Measurements from ENCODE around the gene TBC1D10B.
A peak's percentile ranks its signal among the peaks of the same experiment; 100 is the strongest.

TBC1D10B gene

DNA sequence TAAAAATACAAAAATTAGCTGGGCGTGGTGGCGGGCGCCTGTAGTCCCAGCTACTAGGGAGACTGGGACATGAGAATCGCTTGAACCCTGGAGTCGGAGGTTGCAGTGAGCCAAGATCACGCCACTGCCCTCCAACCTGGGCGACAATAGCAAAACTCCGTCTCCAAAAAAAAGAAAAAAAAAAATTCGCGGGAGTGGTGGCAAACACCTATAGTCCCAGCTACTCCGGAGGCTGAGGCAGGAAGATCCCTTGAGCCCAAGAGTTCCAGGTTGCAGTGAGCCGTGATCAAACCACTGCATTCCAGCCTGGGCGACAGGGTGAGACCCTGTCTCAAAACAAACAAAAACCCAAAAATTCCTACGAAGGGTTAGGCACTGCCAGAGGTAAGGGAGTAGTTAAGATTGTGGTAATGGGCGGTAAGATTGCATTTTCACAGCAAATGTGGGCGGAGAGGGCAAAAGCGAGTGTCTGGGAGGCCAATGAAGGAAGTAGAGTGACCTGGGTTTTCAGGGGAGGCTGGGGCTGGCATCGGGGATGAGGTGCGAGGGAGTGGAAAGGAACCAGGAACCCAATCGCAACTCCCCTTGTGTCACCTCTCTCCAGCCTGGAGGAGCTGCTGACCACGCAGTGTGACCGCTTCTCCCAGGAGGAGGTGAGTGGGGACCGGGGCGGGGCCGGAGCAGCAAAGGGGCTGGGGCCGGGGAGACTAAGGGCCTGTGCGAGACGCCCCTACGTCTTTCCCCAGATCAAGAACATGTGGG, 6.9 kb upstream of the TBC1D10B start:
- DNase-seq, result peak in 3 of 58 donors; percentile 68 to 86 (median 85)

DNA sequence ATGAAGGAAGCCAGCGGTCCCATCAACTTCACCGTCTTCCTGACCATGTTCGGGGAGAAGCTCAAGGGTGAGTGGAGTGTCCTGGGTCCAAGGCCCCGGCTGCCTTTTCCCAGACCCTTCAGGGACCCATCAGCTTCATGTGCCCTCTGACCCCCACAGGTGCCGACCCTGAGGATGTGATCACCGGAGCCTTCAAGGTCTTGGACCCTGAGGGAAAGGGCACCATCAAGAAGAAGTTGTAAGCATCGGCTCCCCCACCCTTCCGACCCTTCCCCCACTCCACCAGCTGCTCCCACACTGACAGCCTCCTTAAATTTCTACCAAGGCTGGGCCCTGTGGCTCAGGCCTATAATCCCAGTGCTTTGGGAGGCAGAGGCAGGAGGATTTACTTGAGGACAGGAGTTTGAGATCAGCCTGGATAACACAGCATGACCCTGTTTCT, 6.2 kb upstream of the TBC1D10B start:
- no peak for DNase-seq

DNA sequence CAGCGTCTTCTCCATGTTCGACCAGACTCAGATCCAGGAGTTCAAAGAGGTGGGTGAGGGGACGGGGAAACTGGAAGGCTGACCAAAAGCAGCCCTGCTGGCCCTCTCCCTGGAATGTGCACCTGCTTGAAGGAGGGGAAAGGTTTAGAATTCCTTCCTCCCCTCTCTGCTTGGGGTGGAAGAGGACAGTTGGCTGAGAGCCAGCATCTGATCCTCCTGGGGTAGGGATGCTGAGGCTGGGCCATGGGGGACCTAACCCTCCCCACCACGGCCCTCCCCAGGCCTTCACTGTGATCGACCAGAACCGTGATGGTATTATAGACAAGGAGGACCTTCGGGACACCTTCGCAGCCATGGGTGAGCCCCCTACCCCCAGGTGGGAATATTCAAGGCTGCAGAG, 5.6 kb upstream of the TBC1D10B start:
- no peak for DNase-seq

DNA sequence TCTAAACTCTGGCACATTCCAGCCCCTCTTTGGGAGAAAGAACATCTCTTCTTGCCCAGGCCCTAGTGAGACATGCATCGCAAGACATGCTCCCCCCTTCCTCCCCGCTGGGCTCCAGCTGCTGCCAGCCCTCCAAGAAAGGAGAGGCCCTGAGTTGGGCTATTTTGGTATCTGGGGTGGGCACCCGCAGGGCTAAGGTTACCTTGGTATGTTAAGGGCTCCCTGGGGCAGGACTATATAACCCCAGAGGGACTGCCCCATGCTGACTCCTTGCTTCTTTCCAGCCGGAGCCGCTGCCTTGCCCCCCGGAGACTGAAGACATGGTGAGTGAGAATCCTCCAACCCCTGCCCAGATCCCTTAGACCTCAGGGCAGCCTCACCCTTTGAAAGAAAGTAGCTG, 4.2 kb upstream of the TBC1D10B start, which contains the start of gene MYL11:
Gene MYL11 (plus strand): TSS at position 265 of the 400 bp plus-strand sequence. CDS start 56 bp downstream, at position 321.
- DNase-seq, result no peak

DNA sequence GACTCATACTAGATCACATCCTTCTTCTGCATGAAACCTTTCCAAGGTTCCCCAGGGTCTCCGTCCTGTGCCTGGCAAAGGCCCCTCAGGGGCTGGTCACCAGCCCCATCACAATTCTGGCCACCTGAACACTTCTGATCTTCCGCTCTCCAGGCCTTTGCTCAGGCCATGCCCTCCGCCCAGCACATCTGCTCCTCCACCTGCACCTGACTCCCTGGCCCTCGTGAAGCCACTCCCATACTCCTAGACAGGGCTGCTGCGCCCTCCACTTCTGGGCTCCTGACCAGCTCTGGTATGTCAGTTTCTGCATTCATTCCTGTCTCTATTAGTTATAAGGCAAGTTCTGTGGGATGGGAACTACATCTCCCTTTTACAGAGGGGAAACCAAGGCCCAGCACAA, 2.4 kb upstream of the TBC1D10B start:
- DNase-seq, result no peak

DNA sequence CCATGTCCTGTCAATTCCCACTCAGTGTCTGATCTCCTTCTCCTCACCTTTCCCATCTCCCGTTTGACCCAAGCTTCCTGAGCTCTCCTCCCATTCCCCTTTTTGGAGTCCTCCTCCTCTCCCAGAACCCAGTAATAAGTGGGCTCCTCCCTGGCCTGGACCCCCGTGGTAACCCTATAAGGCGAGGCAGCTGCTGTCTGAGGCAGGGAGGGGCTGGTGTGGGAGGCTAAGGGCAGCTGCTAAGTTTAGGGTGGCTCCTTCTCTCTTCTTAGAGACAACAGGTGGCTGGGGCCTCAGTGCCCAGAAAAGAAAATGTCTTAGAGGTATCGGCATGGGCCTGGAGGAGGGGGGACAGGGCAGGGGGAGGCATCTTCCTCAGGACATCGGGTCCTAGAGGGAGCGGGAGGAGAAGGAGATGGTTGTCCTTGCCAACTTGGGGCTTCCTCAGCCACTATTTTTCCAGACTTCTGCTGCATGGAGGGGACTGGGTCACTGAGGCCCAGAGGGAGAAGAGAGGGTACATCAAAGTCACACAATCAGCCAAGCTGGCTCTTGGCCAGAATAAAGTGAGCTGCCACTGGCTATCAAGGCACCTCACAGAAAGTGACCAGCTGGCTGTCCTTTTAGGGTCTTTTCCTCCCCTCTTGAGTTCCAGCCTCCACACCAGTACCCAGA, 1.9 kb upstream of the TBC1D10B start:
- DNase-seq, result peak in 1 of 58 donors; percentile 22

DNA sequence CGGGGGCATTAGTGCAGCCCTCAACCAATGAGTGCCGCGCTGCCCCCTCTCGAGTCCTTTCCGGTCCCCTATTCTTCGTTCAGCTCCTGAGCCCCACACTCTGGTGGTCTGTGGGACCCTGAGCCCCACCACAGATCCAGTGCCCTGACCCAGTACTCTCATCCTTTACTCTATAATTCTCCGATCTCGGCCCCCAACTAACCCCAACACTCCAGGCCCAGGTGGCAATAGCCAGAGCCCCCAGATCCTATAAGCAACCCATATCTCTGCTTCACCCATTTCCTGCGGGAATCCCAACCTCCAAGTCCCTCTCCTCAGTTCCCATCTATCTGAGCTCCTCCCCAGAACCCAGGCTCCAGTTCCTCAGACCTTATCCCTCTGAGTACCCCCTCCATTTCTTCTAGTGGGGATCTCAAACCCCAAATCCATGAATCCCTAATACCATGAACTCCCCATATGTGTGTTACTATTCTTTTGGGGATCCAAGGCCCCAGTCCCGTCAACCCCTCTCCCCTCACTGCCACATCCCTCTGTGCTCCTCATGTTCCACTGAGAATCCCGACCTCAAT, 1.0 kb upstream of the TBC1D10B start:
- no peak for DNase-seq

DNA sequence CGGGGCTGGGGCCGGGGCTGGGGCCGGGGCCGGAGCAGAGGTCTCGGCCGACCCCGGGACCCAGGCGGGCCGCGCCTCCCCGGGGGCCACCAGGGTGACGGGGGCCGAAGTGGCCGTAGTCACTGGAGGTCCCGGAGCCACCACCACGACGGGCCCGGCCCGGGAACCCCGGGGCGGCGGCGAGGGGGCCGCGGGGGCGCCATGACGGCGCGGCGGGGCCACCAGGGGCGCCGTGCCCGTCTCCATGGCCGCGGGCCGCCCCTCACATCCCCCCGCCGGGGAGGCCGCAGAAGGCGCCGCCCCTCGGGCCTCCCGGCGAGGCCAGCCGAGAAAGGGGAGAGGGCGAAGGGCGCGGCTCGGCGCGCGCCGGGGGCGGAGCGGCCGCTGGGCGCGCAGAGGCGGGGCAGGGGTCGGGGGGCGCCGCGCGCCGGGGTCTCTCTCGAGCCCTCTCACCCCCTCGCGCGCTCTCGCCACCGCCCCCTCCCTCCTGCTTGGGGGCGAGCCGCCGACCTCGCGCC, 297 bp downstream of the TBC1D10B start:
- DNase-seq, result peak in 1 of 58 donors; percentile 52

DNA sequence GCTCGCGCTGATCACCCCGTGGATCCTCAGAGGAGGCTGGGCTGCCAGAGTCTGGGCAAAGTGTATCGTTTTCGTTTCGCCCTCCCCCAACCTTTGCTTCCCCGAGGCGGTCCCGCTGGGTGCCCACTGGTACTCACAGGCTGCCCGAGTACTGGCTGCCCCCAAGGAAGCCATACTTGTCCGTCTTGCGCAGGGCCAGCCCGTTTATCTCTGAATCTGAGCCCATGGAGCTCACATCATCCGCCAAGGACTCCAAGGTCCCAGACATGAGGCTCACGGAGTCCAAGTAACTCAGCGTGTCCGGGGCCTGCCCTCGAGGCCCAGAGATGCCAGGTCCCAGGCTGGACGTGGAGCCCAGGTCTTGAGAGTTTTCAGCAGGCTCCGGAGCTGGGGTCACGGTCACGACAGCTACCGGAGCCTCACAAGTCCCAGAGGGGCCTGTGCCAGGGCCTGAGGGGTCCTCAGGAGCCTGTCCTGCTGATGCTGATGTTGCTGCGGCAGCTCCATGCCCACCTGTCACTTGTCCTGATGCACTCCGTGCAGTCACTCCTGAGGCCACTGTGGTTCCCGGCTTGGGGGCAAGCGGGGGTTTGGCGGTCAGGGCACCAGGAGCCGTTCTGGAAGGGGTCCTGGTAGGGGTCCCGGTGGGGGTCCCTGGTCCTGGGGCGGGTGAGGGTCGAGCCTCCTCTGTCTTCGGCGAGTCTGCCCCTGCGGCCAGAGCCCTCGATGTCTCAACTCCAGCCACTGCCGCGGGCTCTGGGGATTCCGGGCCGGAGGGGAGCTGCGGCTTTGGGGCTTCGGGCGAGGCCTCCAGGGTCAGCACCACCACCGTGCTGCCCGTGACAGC, 980 bp downstream of the TBC1D10B start:
- peak in 3 of 58 donors; percentile 29 to 51 (median 35) for DNase-seq

DNA sequence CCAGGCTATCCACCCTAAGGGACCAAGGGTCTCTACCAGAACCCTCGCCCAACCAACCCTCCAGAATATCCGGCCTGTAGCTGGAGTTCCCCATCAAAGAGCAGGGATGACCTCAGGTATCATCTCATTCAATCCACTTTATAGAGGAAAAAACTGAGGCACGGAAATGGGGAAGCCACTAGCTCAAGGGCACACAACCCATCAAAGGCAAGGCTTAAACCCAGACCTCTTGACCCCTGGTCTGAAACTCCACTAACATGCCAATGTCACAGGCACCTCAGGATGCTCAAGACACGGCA, 1.6 kb downstream of the TBC1D10B start:
- no peak for DNase-seq

DNA sequence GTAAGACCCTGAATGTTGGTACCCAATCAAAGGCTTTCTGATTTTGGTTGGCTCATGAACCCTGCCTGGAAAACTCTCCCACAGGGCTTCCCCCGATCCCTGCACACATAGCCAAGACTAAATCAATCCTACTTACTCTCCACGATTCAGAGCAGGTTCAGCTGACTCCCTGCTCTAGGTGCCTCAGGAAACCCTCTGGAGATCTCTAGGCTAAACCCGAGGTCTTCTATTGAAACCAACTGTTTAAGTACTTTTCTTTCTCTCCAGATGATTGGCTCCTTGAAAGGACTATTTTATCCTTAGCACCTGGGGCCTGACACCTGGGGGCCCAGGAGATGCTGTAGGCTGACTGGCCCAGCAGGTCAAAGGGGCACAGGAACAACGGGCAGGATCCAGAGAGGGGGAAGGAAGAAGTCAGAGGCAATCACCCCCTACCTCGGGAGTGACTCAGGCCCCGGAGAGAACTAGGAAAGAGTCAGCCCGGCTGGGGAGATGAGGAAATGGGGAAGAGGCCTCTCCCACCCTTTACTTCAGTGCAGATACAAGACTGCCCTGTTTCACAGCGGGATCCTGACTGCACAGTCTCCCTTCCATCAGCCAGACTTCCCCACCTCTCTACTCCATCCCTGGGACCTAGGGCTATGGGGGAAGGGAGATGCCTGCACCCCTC, 2.0 kb downstream of the TBC1D10B start:
- DNase-seq, result no peak

DNA sequence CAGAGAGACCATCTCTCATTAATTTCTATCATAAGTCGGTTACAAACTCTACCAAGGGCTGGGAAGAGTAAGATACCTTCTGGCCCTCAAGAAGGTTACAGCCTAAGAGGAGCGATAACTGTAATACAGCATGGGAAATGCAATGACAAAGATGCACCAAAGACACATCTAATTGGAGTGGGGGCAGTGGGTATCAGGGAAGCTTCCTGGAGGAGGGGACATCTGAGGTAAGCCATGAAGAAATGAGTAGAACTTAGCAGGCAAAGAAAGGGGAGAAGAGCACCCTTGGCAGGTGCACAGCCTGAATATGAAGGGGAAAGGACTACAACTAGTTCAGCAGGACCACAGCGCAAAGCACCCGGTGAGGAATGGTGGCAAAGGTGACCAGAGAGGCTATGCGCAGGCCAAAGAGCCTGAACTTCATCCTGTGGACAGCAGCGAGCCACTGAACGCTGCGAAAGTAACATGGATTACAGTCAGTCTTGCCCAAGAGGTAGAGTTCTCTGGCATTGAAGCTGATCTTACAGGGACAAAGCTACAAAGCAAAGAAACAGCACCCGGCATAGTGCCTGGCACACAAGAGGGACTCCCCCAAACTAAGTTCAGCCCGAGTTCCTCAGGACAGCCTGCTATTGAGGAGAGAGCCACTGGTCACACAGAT, 2.8 kb downstream of the TBC1D10B start:
- DNase-seq, result no peak

DNA sequence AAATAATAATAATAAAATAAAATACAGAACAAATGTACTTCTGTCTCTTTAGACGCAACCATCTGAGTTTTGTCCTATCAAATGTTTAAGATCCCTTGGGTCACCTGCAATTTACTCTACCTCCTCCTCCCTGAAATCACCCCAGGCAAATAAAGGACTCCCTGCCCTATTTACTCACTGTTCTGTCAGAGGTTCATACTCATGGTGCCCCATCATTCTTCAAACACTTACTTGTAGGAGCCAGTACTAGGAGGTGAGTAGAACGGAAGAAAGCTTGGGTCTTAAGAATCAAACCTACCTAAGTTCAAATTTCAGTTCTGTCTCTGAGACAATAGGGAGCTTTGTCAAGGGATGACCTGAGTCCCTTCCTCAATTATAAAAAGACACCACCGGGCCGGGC, 3.8 kb downstream of the TBC1D10B start:
- no peak for DNase-seq

DNA sequence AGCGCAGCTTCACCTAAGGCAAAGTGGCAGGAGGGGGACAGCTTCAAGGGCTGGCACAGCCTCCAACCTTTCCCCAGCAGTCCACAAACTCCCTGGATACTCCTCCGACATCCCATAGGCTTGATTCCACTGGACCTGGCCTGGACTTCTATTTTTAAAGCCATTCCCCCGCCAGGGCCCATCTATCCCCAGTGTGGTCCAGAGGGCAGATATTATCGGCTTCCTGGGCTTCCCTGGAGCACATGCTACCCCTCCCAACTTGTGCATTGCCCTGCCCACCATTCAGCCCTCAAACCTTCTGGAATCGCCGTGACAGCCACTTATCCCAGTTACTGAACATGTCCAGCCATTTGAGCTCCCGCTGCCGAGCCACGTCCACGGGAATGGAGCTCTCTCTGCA, 5.1 kb downstream of the TBC1D10B start:
- DNase-seq, result no peak

DNA sequence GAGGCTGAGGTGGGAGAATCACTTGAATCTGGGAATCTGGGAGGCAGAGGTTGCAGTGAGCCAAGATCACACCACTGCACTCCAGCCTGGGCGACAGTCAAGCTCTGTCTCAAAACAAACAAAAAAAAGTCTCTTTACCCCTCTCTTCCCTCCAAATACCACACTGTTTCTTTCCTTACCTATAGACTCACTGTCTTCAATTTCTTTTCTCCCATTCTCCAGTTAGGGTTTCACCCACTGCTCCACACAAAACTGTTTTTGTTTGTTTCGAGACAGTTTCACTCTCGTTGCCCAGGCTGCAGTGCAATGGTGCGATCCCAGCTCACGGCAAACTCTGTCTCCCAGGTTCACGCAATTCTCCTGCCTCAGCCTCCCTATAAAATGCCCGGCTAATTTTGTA, 9.1 kb downstream of the TBC1D10B start:
- DNase-seq, result no peak

DNA sequence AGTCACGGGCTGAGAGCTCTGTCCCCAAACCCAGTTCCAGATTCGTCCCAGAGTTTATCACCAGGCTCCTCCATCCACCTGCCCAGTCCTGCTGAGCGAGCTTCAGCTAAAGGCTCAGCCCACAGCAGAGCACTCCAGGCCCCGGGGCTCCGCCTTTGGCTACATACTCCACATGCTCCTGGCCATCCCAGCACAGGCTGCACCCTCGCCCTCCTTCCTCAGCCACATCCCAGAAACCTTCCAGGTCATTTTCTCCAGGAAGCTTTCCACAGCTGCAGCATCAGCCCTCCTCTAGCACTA, 10.5 kb downstream of the TBC1D10B start:
- DNase-seq, result no peak

DNA sequence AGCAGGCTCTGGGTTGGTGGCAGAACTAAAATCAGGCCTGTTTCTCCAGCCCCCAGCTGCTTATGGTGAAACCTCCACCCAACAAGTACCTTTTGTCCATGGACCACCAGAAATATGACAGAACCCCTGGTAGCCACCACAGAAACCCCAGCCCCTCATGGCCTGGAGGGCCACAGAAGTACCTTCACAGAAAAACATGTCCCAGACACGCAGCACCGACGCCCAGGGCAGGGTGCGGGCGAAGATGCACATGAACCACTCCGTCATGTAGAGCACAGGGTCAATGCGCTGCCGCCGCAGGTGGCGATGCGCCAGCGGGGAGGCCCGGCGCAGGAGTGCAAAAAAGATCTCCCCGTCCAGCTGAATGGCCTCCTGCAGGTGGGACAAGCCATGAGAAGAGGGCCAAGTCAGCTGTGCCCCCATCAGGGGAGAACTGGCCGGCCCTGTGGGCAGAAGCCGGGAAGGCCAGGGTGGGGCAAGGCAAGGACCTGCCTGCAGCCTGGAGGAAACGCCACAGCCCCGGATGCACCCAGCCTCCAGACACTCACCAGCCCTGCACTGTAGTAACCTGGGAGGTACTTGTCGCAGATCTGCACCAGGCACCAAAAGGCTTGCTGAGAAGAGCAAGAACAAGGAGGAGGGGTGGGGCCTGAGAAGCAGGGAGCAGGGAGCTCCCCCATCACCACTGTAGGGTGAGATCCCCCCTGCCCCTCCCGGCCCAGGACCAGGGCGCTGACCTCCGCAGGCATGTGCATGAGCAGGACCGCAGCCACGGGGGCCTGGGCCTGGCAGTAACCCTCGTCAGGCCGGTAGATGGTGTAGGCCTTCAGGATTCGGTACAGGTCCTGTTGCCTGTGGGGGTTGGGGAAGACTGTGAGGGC, 11.1 kb downstream of the TBC1D10B start:
- no peak for DNase-seq

DNA sequence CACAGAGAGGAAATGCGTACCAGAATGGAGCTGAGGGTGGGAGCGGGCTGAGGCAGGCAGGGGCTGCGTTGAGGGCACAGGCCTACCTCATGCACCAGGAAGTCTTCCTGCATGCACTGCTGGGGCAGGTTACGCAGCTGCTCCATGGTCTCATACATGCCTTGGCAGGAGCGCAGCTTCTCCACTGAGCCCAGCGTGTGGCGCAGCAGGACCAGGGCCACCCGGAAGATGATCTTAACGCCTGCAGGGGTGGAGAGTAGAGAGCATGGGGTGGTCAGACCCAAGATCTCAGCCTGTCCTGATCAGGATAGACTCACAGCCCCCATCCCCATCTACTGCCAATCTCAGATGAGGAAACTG, 11.7 kb downstream of the TBC1D10B start:
- no peak for DNase-seq

DNA sequence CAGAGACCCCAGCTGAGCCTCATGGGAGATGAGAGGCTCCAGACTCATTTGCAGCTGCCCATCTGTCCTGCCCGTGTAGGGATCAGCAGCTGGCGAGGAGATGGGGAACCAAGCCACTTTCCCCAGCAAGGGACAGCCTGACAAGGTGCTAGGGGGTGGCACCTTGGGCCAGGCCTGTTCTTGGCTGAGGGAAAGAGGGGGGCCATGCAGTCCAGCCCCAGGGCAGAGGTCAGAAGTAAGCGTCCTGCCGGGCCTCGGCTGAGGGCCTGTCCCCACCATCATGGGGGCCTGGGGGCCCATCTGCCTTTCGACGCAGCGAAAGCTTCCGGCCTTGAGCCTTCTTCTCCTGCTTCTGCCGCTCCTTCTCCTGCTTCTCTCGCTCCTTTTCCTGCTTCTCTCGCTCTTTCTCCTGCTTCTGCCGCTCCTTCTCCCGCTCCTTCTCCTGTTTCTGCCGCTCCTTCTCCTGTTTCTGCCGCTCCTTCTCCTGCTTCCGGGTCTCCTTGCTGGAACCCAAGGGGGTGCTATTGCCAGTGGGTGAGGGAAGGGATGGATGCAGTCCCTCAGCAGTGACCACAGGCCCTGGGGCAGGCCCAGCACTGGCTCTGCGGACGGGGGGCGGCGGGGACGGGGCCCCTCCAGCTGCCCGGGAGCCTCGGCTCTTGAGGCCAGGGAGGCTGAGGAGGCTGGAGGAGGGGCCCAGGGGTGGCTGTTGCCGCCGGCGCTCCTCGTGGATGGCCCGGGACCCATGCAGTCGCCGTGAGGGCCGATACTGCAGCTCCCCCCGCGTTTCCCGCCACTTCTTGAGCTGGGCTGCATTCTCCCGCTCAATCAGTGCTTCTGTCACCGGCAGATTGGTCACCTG, 12.3 kb downstream of the TBC1D10B start:
- no peak for DNase-seq
